Stimulated activated memory B cell treated with anti-CD40 and anti-IgM and Interleukin-4, amounts not matched to agents 10 μg/mL and 1 μg/mL and 100 μg/mL, for 72 hours (primary cell): ENCODE data around the gene ASB5.
"Not testable (repeated sequence)": the region's sequence is repeated elsewhere in the genome, so short reads cannot be mapped to it uniquely, and the experiment has no call there.

Source experiments
- ATAC-seq: fragments of 150-1000 bp; cut with Tn5 transposase; 2 replicates; pipeline ENCODE4 v1.10.0; 2021
- H3K27ac Mint-ChIP-seq: one replicate; pipeline ENCODE4 v1.8.0; 2022; ENCODE audit warnings: mild to moderate bottlenecking, mixed read lengths
- H3K27me3 Mint-ChIP-seq: one replicate; pipeline ENCODE4 v1.8.0; 2022; ENCODE audit warnings: mixed read lengths
- H3K36me3 Mint-ChIP-seq: one replicate; pipeline ENCODE4 v1.8.0; 2022; ENCODE audit warnings: mixed read lengths
- H3K4me1 Mint-ChIP-seq: one replicate; pipeline ENCODE4 v1.8.0; 2022; ENCODE audit warnings: mixed read lengths
- H3K4me3 Mint-ChIP-seq: one replicate; pipeline ENCODE4 v1.8.0; 2022; ENCODE audit warnings: mild to moderate bottlenecking, moderate library complexity, mixed read lengths
- H3K9me3 Mint-ChIP-seq: one replicate; pipeline ENCODE4 v1.8.0; 2022; ENCODE audit warnings: mixed read lengths

The ASB5 gene

GRCh38 chr4:176261018-176261417, 8.0 kb downstream of the ASB5 start:
- ATAC-seq = no peak
- no peaks in the 10 kb centered on the region for H3K27me3 Mint-ChIP-seq
- no peak overlapping the region for H3K4me3 Mint-ChIP-seq
- no peaks in the 10 kb centered on the region for H3K4me1 Mint-ChIP-seq
- H3K27ac Mint-ChIP-seq = no peak overlapping the region
- H3K9me3 Mint-ChIP-seq = no peaks in the 10 kb centered on the region
- H3K36me3 Mint-ChIP-seq = no peaks in the 10 kb centered on the region

- ATAC-seq = peak; percentile 66
- Mint-ChIP-seq H3K27ac (peak overlapping the region; percentile 19), H3K9me3 (no peaks in the 10 kb centered on the region), H3K4me3 (no peak overlapping the region), H3K36me3 (no peaks in the 10 kb centered on the region), H3K4me1 (no peaks in the 10 kb centered on the region), H3K27me3 (peaks cover 10% of the 10 kb centered on the region)
These were observed 9.5 kb downstream of the ASB5 start for GRCh38 chr4:176259330-176260090.

- H3K27ac Mint-ChIP-seq = no peak overlapping the region
- H3K4me1 Mint-ChIP-seq = no peaks in the 10 kb centered on the region
- no peak overlapping the region for H3K4me3 Mint-ChIP-seq
- ATAC-seq = no peak
- no peaks in the 10 kb centered on the region for H3K36me3 Mint-ChIP-seq
- no peaks in the 10 kb centered on the region for H3K9me3 Mint-ChIP-seq
- H3K27me3 Mint-ChIP-seq = peaks cover 20% of the 10 kb centered on the region
These were observed 10.9 kb downstream of the ASB5 start for GRCh38 chr4:176258135-176258534.

GRCh38 chr4:176256921-176257320, 12.1 kb downstream of the ASB5 start:
- H3K4me3 Mint-ChIP-seq = no peak overlapping the region
- no peak for ATAC-seq
- no peak overlapping the region for H3K27ac Mint-ChIP-seq
- no peaks in the 10 kb centered on the region for H3K9me3 Mint-ChIP-seq
- H3K27me3 Mint-ChIP-seq = peaks cover 20% of the 10 kb centered on the region
- no peaks in the 10 kb centered on the region for H3K36me3 Mint-ChIP-seq
- no peaks in the 10 kb centered on the region for H3K4me1 Mint-ChIP-seq

GRCh38 chr4:176242764-176243347, 26.2 kb downstream of the ASB5 start:
- Mint-ChIP-seq H3K36me3 (no peaks in the 10 kb centered on the region), H3K4me3 (no peak overlapping the region), H3K4me1 (no peaks in the 10 kb centered on the region), H3K9me3 (no peaks in the 10 kb centered on the region), H3K27ac (no peak overlapping the region), H3K27me3 (no peaks in the 10 kb centered on the region)
- no peak for ATAC-seq

- no peak for ATAC-seq
- H3K27ac Mint-ChIP-seq = no peak overlapping the region
These were observed 27.3 kb downstream of the ASB5 start for GRCh38 chr4:176241703-176242102.

GRCh38 chr4:176238826-176239225, 30.2 kb downstream of the ASB5 start:
- no peaks in the 10 kb centered on the region for H3K36me3 Mint-ChIP-seq
- ATAC-seq = no peak
- H3K27ac Mint-ChIP-seq = no peak overlapping the region
- H3K4me3 Mint-ChIP-seq = no peak overlapping the region
- no peaks in the 10 kb centered on the region for H3K27me3 Mint-ChIP-seq
- H3K9me3 Mint-ChIP-seq = no peaks in the 10 kb centered on the region
- H3K4me1 Mint-ChIP-seq = no peaks in the 10 kb centered on the region

More at GRCh38 chr4:176241703-176242102, 27.3 kb downstream of the ASB5 start:
- H3K36me3 Mint-ChIP-seq = no peaks in the 10 kb centered on the region
- H3K4me3 Mint-ChIP-seq = no peak overlapping the region
- H3K27me3 Mint-ChIP-seq = no peaks in the 10 kb centered on the region
- no peaks in the 10 kb centered on the region for H3K9me3 Mint-ChIP-seq
- no peaks in the 10 kb centered on the region for H3K4me1 Mint-ChIP-seq

GRCh38 chr4:176238157-176238610, 30.8 kb downstream of the ASB5 start:
- H3K4me1 Mint-ChIP-seq = no peaks in the 10 kb centered on the region
- no peaks in the 10 kb centered on the region for H3K36me3 Mint-ChIP-seq
- H3K4me3 Mint-ChIP-seq = no peak overlapping the region
- no peak overlapping the region for H3K27ac Mint-ChIP-seq
- no peaks in the 10 kb centered on the region for H3K9me3 Mint-ChIP-seq
- ATAC-seq = no peak
- no peaks in the 10 kb centered on the region for H3K27me3 Mint-ChIP-seq

GRCh38 chr4:176236946-176237345, 32.1 kb downstream of the ASB5 start:
- Mint-ChIP-seq H3K4me3 (no peak overlapping the region), H3K4me1 (no peaks in the 10 kb centered on the region), H3K27me3 (no peaks in the 10 kb centered on the region), H3K36me3 (no peaks in the 10 kb centered on the region), H3K27ac (no peak overlapping the region), H3K9me3 (no peaks in the 10 kb centered on the region)
- no peak for ATAC-seq

GRCh38 chr4:176230836-176231235, 38.2 kb downstream of the ASB5 start:
- H3K4me3 Mint-ChIP-seq = no peak overlapping the region
- H3K36me3 Mint-ChIP-seq = no peaks in the 10 kb centered on the region
- no peak overlapping the region for H3K27ac Mint-ChIP-seq
- peaks cover 11% of the 10 kb centered on the region for H3K27me3 Mint-ChIP-seq
- no peaks in the 10 kb centered on the region for H3K4me1 Mint-ChIP-seq
- H3K9me3 Mint-ChIP-seq = no peaks in the 10 kb centered on the region
- no peak for ATAC-seq

GRCh38 chr4:176229645-176230044, 39.4 kb downstream of the ASB5 start:
- H3K27me3 Mint-ChIP-seq = peaks cover 11% of the 10 kb centered on the region
- no peak for ATAC-seq
- no peaks in the 10 kb centered on the region for H3K4me1 Mint-ChIP-seq
- H3K27ac Mint-ChIP-seq = no peak overlapping the region
- H3K36me3 Mint-ChIP-seq = no peaks in the 10 kb centered on the region
- no peak overlapping the region for H3K4me3 Mint-ChIP-seq
- H3K9me3 Mint-ChIP-seq = no peaks in the 10 kb centered on the region

- no peaks in the 10 kb centered on the region for H3K4me1 Mint-ChIP-seq
- no peak for ATAC-seq
- no peaks in the 10 kb centered on the region for H3K36me3 Mint-ChIP-seq
- no peak overlapping the region for H3K4me3 Mint-ChIP-seq
- no peak overlapping the region for H3K27ac Mint-ChIP-seq
- H3K27me3 Mint-ChIP-seq = peaks cover 11% of the 10 kb centered on the region
- H3K9me3 Mint-ChIP-seq = no peaks in the 10 kb centered on the region
These were observed 42.3 kb downstream of the ASB5 start for GRCh38 chr4:176226736-176227135.

GRCh38 chr4:176223561-176223960, 45.5 kb downstream of the ASB5 start:
- peaks cover 11% of the 10 kb centered on the region for H3K27me3 Mint-ChIP-seq
- no peak for ATAC-seq
- H3K4me1 Mint-ChIP-seq = no peaks in the 10 kb centered on the region
- no peaks in the 10 kb centered on the region for H3K9me3 Mint-ChIP-seq
- no peaks in the 10 kb centered on the region for H3K36me3 Mint-ChIP-seq
- H3K4me3 Mint-ChIP-seq = no peak overlapping the region
- H3K27ac Mint-ChIP-seq = no peak overlapping the region

- H3K4me3 Mint-ChIP-seq = no peak overlapping the region
These were observed 46.9 kb downstream of the ASB5 start for GRCh38 chr4:176222149-176222548.

GRCh38 chr4:176217510-176217909, 51.5 kb downstream of the ASB5 start:
- H3K27me3 Mint-ChIP-seq = no peaks in the 10 kb centered on the region
- no peaks in the 10 kb centered on the region for H3K4me1 Mint-ChIP-seq
- H3K27ac Mint-ChIP-seq = no peak overlapping the region
- no peak overlapping the region for H3K4me3 Mint-ChIP-seq
- H3K9me3 Mint-ChIP-seq = peaks cover 2% of the 10 kb centered on the region
- no peak for ATAC-seq
- no peaks in the 10 kb centered on the region for H3K36me3 Mint-ChIP-seq

More at GRCh38 chr4:176222149-176222548, 46.9 kb downstream of the ASB5 start:
- Mint-ChIP-seq H3K27me3 (peaks cover 11% of the 10 kb centered on the region), H3K27ac (no peak overlapping the region), H3K36me3 (no peaks in the 10 kb centered on the region), H3K4me1 (no peaks in the 10 kb centered on the region), H3K9me3 (no peaks in the 10 kb centered on the region)
- no peak for ATAC-seq

GRCh38 chr4:176212351-176212750, 56.7 kb downstream of the ASB5 start:
- H3K36me3 Mint-ChIP-seq, H3K4me1 Mint-ChIP-seq, H3K27ac Mint-ChIP-seq, H3K9me3 Mint-ChIP-seq, ATAC-seq, H3K4me3 Mint-ChIP-seq: not testable (repeated sequence)
- H3K27me3 Mint-ChIP-seq = peaks cover 12% of the 10 kb centered on the region
